HL-60 (cell line): ENCODE data around the gene NT5C2.

Experiments used
- CTCF ChIP-seq: IDR thresholded peaks from one replicate; pipeline ENCODE4 v1.5.1; 2011; ENCODE audit warnings: low read length, control low read depth, inconsistent platforms; ENCODE audit not compliant: insufficient read depth
- POLR2AphosphoS5 ChIP-seq: IDR thresholded peaks from 2 replicates; pipeline ENCODE4 v1.6.1; 2012; ENCODE audit warnings: low read depth

- TF ChIP-seq CTCF (no peak), POLR2AphosphoS5 (no peak)
Observed at GRCh38 chr10:103096130-103096529, 96.9 kb downstream of the NT5C2 start.
